Measurements from ENCODE around the gene PTPN14. TPM values are rescaled to one million over a fixed set of nuclear protein-coding genes. Genes with fewer than 3 reads are reported as not detected.

PTPN14 gene
- total RNA-seq, 1 experiment from 2014 or later: 88.4 TPM

DNA sequence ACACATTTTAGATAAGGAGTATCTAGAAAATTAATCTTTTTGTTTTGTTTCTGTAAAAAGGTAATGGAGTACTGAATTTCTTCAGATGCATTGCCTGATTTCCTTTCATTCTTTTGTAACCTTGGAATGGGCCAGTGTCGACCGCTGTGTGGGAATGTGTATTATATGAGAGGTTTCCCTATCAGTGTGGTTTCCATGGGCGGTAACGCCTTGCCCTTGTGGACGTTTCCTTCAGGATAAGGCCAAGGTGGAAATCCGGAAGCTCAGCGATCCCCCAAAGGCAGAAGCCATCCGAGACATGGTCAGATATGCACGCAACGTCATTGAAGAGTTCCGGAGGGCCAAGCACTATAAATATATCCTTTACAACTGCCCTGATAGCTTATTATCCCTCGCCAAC lies 220.7 kb downstream of the PTPN14 start:
- DNase-seq (ENCODE audit: low spot score): no peak
- Mint-ChIP-seq H3K27ac (no peak overlapping the region), H3K4me3 (no peak overlapping the region), H3K9me3 (no peaks in the 10 kb centered on the region), H3K4me1 (peaks cover 27% of the 10 kb centered on the region), H3K36me3 (no peaks in the 10 kb centered on the region), H3K27me3 (ENCODE audit: low read depth) (no peaks in the 10 kb centered on the region)
- ChIA-PET POLR2A (interaction anchor here (1.8 kb wide), 1 partner anchor 221 kb away, joined by 4 read pairs; the partner anchor contains the start of gene PTPN14), CTCF (interaction anchor here (1.3 to 11.2 kb wide), 11 partner anchors 10 to 262 kb away, joined by 4 to 382 read pairs (median 32); partner anchors contain the start of gene SMYD2)
- TF ChIP-seq SMAD3 (CRISPR knock-in tag; IDR thresholded peaks at IDR 0.05; ENCODE audit: borderline replicate concordance) (no peak), SOX15 (CRISPR knock-in tag; IDR thresholded peaks at IDR 0.05) (no peak), NFE2L1 (CRISPR knock-in tag; IDR thresholded peaks at IDR 0.05) (no peak), OVOL2 (CRISPR knock-in tag; IDR thresholded peaks at IDR 0.05; ENCODE audit: borderline replicate concordance) (no peak), ZNF232 (CRISPR knock-in tag; IDR thresholded peaks at IDR 0.05) (no peak), ETV6 (CRISPR knock-in tag; IDR thresholded peaks at IDR 0.05) (no peak)
- TF ChIP-seq, protein P1, sequence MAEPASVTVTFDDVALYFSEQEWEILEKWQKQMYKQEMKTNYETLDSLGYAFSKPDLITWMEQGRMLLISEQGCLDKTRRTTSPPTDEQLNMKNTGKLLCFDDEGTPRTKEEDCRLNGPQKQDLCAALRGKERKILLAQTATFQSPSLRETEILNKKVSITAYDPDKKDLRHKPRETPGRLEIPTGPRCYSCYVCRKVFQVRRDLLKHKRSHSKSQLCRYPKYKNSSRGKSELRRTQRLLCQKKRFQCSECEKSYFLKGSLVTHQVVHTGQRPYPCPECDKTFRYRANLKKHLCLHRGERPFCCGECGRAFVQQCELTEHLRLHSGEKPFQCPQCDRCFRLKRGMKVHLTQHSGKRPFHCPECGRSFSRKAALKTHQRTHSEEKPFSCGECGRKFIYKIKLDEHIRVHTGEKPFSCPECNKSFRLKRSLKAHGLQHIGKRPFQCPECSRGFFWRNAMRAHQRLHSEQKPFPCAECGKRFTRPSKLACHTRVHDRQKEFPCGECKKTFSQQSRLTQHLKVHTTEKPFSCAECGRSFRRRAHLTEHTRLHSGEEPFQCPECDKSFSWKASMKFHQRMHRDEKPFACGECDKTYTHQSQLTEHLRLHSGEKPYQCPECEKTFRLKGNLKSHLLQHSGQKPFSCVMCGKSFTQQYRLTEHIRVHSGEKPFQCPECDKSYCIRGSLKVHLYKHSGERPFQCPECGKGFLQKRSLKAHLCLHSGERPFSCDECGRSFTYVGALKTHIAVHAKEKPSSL (CRISPR knock-in tag; conservative IDR thresholded peaks at IDR 0.05): no peak
- TF ChIP-seq, protein P2, sequence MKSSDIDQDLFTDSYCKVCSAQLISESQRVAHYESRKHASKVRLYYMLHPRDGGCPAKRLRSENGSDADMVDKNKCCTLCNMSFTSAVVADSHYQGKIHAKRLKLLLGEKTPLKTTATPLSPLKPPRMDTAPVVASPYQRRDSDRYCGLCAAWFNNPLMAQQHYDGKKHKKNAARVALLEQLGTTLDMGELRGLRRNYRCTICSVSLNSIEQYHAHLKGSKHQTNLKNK (CRISPR knock-in tag; IDR thresholded peaks at IDR 0.05): no peak
- TF ChIP-seq, protein P3, sequence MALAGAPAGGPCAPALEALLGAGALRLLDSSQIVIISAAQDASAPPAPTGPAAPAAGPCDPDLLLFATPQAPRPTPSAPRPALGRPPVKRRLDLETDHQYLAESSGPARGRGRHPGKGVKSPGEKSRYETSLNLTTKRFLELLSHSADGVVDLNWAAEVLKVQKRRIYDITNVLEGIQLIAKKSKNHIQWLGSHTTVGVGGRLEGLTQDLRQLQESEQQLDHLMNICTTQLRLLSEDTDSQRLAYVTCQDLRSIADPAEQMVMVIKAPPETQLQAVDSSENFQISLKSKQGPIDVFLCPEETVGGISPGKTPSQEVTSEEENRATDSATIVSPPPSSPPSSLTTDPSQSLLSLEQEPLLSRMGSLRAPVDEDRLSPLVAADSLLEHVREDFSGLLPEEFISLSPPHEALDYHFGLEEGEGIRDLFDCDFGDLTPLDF (CRISPR knock-in tag; IDR thresholded peaks at IDR 0.05): no peak
- TF ChIP-seq, protein P4, sequence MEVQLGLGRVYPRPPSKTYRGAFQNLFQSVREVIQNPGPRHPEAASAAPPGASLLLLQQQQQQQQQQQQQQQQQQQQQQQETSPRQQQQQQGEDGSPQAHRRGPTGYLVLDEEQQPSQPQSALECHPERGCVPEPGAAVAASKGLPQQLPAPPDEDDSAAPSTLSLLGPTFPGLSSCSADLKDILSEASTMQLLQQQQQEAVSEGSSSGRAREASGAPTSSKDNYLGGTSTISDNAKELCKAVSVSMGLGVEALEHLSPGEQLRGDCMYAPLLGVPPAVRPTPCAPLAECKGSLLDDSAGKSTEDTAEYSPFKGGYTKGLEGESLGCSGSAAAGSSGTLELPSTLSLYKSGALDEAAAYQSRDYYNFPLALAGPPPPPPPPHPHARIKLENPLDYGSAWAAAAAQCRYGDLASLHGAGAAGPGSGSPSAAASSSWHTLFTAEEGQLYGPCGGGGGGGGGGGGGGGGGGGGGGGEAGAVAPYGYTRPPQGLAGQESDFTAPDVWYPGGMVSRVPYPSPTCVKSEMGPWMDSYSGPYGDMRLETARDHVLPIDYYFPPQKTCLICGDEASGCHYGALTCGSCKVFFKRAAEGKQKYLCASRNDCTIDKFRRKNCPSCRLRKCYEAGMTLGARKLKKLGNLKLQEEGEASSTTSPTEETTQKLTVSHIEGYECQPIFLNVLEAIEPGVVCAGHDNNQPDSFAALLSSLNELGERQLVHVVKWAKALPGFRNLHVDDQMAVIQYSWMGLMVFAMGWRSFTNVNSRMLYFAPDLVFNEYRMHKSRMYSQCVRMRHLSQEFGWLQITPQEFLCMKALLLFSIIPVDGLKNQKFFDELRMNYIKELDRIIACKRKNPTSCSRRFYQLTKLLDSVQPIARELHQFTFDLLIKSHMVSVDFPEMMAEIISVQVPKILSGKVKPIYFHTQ (CRISPR knock-in tag; IDR thresholded peaks at IDR 0.05): no peak
- TF ChIP-seq, protein P5, sequence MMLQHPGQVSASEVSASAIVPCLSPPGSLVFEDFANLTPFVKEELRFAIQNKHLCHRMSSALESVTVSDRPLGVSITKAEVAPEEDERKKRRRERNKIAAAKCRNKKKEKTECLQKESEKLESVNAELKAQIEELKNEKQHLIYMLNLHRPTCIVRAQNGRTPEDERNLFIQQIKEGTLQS (CRISPR knock-in tag; conservative IDR thresholded peaks at IDR 0.05): no peak
- ATAC-seq: no peak

DNA sequence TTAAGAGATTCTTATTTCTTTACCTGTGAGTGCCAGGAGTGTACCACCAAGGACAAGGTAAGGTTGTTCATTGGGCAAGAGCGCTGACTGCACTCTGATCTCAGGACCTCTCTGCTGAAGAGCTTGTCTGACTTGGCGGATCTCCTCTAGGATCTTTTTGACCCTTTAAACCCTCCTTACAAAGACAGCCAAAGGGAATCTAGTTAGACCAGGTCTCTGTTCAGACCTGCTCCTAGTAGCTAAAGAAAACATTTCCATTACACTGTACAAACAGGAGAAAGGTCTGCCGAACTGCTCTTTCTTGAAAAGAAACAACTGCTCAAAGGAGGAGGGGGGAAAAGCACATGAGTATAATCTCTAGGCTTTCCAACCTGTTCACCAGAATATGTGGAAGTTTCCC lies 221.2 kb downstream of the PTPN14 start:
- no peaks in the 10 kb centered on the region for H3K27me3 Mint-ChIP-seq (ENCODE audit: low read depth)
- H3K4me1 Mint-ChIP-seq: peaks cover 26% of the 10 kb centered on the region
- H3K36me3 Mint-ChIP-seq: no peaks in the 10 kb centered on the region
- CTCF ChIA-PET: interaction anchor here (1.1 to 11.2 kb wide), 15 partner anchors 10 to 297 kb away, joined by 3 to 382 read pairs (median 16); partner anchors contain the start of gene SMYD2
- TF ChIP-seq, protein P5 (CRISPR knock-in tag; conservative IDR thresholded peaks at IDR 0.05): no peak
- TF ChIP-seq ZNF416 (CRISPR knock-in tag; IDR thresholded peaks at IDR 0.05) (no peak), NR3C1 (CRISPR knock-in tag; conservative IDR thresholded peaks at IDR 0.05; ENCODE audit: low read depth) (no peak), EMX1 (CRISPR knock-in tag; IDR thresholded peaks at IDR 0.05) (no peak)
- TF ChIP-seq, protein P6, sequence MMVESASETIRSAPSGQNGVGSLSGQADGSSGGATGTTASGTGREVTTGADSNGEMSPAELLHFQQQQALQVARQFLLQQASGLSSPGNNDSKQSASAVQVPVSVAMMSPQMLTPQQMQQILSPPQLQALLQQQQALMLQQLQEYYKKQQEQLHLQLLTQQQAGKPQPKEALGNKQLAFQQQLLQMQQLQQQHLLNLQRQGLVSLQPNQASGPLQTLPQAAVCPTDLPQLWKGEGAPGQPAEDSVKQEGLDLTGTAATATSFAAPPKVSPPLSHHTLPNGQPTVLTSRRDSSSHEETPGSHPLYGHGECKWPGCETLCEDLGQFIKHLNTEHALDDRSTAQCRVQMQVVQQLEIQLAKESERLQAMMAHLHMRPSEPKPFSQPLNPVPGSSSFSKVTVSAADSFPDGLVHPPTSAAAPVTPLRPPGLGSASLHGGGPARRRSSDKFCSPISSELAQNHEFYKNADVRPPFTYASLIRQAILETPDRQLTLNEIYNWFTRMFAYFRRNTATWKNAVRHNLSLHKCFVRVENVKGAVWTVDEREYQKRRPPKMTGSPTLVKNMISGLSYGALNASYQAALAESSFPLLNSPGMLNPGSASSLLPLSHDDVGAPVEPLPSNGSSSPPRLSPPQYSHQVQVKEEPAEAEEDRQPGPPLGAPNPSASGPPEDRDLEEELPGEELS (CRISPR knock-in tag; IDR thresholded peaks at IDR 0.05): no peak
- TF ChIP-seq, protein P7, sequence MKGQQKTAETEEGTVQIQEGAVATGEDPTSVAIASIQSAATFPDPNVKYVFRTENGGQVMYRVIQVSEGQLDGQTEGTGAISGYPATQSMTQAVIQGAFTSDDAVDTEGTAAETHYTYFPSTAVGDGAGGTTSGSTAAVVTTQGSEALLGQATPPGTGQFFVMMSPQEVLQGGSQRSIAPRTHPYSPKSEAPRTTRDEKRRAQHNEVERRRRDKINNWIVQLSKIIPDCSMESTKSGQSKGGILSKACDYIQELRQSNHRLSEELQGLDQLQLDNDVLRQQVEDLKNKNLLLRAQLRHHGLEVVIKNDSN (CRISPR knock-in tag; IDR thresholded peaks at IDR 0.05): no peak
- TF ChIP-seq, protein P8, sequence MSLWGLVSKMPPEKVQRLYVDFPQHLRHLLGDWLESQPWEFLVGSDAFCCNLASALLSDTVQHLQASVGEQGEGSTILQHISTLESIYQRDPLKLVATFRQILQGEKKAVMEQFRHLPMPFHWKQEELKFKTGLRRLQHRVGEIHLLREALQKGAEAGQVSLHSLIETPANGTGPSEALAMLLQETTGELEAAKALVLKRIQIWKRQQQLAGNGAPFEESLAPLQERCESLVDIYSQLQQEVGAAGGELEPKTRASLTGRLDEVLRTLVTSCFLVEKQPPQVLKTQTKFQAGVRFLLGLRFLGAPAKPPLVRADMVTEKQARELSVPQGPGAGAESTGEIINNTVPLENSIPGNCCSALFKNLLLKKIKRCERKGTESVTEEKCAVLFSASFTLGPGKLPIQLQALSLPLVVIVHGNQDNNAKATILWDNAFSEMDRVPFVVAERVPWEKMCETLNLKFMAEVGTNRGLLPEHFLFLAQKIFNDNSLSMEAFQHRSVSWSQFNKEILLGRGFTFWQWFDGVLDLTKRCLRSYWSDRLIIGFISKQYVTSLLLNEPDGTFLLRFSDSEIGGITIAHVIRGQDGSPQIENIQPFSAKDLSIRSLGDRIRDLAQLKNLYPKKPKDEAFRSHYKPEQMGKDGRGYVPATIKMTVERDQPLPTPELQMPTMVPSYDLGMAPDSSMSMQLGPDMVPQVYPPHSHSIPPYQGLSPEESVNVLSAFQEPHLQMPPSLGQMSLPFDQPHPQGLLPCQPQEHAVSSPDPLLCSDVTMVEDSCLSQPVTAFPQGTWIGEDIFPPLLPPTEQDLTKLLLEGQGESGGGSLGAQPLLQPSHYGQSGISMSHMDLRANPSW (CRISPR knock-in tag; conservative IDR thresholded peaks at IDR 0.05; ENCODE audit: low read depth): no peak
- TF ChIP-seq, protein P1 (CRISPR knock-in tag; conservative IDR thresholded peaks at IDR 0.05): no peak
- DNase-seq (ENCODE audit: low spot score) (no peak), ATAC-seq (no peak)
- H3K4me3 Mint-ChIP-seq: no peak overlapping the region
- POLR2A ChIA-PET: interaction anchor here (1.8 kb wide), 1 partner anchor 222 kb away, joined by 4 read pairs; the partner anchor contains the start of gene PTPN14
- no peaks in the 10 kb centered on the region for H3K9me3 Mint-ChIP-seq
- no peak overlapping the region for H3K27ac Mint-ChIP-seq
